HL-60 (cell line): Measurements from ENCODE around the gene ETF1.

Experiments used
- DNase-seq, 2 experiments: peaks; one replicate each; pipeline ENCODE4 v3.0.0-alpha.2; 2010 to 2020; ENCODE audit warnings: low read depth in 1 of 2, low spot score in 1 of 2
- H3K27ac ChIP-seq: fragments of 250-450 bp; sonication (Bioruptor Pico); replicated peaks from 2 replicates; pipeline ENCODE4 v1.5.1; 2020; ENCODE audit warnings: mild to moderate bottlenecking, moderate library complexity
- H3K27me3 ChIP-seq: fragments of 250-450 bp; sonication (Bioruptor Pico); 2 replicates; pipeline ENCODE4 v1.5.1; 2021; ENCODE audit warnings: mild to moderate bottlenecking, moderate library complexity; ENCODE audit not compliant: insufficient read depth, poor library complexity, severe bottlenecking
- H3K4me3 ChIP-seq: replicated peaks from 2 replicates; pipeline ENCODE4 v1.5.1; 2011; ENCODE audit warnings: mild to moderate bottlenecking, control low read depth, low read length; ENCODE audit not compliant: insufficient read depth
- GABPA ChIP-seq: IDR thresholded peaks from 2 replicates; pipeline ENCODE4 v1.6.1; 2012; ENCODE audit warnings: low read depth
- POLR2AphosphoS5 ChIP-seq: IDR thresholded peaks from 2 replicates; pipeline ENCODE4 v1.6.1; 2012; ENCODE audit warnings: low read depth
- SPI1 ChIP-seq: IDR thresholded peaks from 2 replicates; pipeline ENCODE4 v1.6.1; 2012; ENCODE audit warnings: low read depth, mild to moderate bottlenecking, borderline replicate concordance
- TF ChIP-seq, protein P1 (sequence below): IDR thresholded peaks from 2 replicates; pipeline ENCODE4 v1.6.1; 2012; ENCODE audit warnings: low read depth; ENCODE audit not compliant: insufficient replicate concordance
- TF ChIP-seq, protein P2 (sequence below): IDR thresholded peaks from one replicate; pipeline ENCODE4 v1.5.1; 2011; ENCODE audit warnings: low read length, control low read depth, inconsistent platforms; ENCODE audit not compliant: insufficient read depth

The ETF1 gene

DNA sequence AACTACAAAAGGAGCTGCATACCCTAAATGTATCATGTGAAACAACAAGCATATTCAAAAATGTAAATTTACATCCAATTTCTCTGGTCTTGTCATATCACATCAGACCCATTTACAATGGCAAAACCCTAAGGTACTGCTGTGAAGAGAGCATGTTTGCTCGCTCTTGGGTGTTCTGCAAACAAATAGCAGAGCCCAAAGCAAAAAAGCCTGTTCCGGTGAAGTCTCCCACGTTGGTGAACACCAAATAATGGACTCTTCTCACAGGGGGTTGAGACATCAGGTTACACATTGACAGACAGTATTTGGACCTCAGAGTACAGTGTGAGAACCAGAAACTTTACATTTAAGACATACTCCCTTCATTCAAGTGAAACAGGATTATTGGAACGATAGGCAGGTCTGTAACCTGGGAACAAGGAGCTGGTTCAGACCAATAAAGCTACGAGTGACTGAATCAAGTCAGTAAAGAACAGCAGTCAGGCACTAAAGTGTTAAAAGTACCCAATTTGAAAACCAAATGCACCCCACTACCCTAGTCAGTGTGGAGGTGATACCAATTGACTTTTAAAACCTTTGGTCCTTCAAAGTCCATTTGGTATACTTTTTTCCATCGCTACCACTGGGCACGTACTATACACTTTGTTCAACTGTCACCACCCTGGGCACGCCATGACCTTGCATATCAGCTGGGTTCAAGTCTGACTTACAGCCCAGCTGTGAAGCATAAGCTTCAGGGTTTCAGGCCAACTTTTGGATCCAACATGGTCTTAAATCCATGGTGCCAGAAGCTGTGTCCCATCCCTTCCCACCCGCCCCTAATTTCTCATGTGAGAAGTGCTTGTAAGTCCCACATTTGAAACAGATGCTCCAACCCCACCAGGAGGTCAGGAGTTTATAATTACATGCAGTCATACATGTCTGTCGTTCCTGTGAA is 36.4 kb downstream of the ETF1 start:
- H3K27ac ChIP-seq, result no peak overlapping the region
- DNase-seq, result no peak
- no peak overlapping the region for H3K4me3 ChIP-seq
- TF ChIP-seq GABPA (no peak), POLR2AphosphoS5 (no peak)
- TF ChIP-seq, protein P1, sequence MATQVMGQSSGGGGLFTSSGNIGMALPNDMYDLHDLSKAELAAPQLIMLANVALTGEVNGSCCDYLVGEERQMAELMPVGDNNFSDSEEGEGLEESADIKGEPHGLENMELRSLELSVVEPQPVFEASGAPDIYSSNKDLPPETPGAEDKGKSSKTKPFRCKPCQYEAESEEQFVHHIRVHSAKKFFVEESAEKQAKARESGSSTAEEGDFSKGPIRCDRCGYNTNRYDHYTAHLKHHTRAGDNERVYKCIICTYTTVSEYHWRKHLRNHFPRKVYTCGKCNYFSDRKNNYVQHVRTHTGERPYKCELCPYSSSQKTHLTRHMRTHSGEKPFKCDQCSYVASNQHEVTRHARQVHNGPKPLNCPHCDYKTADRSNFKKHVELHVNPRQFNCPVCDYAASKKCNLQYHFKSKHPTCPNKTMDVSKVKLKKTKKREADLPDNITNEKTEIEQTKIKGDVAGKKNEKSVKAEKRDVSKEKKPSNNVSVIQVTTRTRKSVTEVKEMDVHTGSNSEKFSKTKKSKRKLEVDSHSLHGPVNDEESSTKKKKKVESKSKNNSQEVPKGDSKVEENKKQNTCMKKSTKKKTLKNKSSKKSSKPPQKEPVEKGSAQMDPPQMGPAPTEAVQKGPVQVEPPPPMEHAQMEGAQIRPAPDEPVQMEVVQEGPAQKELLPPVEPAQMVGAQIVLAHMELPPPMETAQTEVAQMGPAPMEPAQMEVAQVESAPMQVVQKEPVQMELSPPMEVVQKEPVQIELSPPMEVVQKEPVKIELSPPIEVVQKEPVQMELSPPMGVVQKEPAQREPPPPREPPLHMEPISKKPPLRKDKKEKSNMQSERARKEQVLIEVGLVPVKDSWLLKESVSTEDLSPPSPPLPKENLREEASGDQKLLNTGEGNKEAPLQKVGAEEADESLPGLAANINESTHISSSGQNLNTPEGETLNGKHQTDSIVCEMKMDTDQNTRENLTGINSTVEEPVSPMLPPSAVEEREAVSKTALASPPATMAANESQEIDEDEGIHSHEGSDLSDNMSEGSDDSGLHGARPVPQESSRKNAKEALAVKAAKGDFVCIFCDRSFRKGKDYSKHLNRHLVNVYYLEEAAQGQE, result no peak
- TF ChIP-seq, protein P2, sequence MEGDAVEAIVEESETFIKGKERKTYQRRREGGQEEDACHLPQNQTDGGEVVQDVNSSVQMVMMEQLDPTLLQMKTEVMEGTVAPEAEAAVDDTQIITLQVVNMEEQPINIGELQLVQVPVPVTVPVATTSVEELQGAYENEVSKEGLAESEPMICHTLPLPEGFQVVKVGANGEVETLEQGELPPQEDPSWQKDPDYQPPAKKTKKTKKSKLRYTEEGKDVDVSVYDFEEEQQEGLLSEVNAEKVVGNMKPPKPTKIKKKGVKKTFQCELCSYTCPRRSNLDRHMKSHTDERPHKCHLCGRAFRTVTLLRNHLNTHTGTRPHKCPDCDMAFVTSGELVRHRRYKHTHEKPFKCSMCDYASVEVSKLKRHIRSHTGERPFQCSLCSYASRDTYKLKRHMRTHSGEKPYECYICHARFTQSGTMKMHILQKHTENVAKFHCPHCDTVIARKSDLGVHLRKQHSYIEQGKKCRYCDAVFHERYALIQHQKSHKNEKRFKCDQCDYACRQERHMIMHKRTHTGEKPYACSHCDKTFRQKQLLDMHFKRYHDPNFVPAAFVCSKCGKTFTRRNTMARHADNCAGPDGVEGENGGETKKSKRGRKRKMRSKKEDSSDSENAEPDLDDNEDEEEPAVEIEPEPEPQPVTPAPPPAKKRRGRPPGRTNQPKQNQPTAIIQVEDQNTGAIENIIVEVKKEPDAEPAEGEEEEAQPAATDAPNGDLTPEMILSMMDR, result no peak
- no peaks in the 10 kb centered on the region for H3K27me3 ChIP-seq

DNA sequence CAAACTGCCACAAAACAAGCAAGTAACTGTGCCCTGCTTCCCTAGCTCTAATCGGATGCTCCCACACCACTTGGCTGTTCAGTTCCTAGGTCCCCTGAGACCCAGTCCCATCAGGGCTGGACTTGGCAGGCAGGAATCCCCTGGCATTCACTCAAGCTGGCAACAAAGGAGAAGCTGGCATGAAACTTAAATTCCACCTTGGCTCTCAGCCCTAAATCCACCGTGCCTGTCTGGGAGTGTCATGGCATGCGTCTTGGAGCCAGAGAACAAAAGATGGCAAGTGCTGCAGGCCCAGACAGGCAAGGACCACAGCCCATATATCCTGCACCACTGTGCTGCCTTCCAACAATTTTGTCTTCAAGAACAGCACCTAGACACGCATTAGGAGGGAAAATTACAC is 38.2 kb downstream of the ETF1 start:
- no peak for DNase-seq
- H3K4me3 ChIP-seq, result no peak overlapping the region
- TF ChIP-seq, protein P1, result no peak
- TF ChIP-seq, protein P2, result no peak
- no peak for TF ChIP-seq SPI1
- TF ChIP-seq GABPA, result no peak
- TF ChIP-seq POLR2AphosphoS5, result no peak
- H3K27ac ChIP-seq, result no peak overlapping the region
- no peaks in the 10 kb centered on the region for H3K27me3 ChIP-seq

DNA sequence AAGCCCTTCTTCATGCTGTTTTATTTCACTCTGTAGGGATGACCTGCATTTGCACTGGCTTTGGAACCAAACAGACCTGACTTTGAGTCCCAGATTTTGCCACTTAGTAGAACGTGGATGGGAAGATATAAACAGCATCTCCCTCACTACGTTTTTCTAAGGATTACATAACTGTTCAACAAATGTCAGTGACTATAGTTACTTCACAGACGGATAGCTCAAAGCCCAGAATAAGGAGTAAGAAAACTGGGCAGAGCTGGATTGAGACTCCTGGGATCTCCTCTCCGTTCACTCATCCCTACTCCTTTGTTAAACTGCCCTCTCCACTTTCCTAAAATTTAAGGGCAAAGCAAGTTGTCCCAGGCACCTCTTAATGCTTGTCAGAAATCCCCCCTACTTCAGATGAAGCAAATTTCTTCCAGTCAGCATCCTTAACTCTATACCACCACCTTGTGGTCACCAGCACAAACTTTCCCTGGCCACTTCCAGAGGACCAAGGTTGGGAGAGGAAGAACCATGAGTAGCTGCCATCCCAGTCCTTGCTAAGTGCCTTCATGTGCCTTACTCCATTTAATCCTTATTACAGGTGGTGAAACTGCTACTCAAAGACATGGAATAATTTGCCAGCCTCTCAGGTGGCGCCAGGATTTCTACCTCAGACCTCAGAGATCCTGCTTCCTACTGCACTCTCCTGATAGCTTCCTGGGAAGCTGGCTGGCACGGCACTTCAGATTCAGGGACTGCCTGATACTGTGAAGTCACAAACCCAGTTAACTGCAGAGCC is 39.4 kb downstream of the ETF1 start:
- DNase-seq, result peak; percentile 10 to 13
- H3K27ac ChIP-seq, result no peak overlapping the region

More for the DNA sequence above, 39.4 kb downstream of the ETF1 start:
- no peak overlapping the region for H3K4me3 ChIP-seq
- TF ChIP-seq, protein P2, result peak; percentile 45
- TF ChIP-seq, protein P1, result no peak
- no peaks in the 10 kb centered on the region for H3K27me3 ChIP-seq
